ENCODE data around the gene LAPTM5. TPM values are rescaled to one million over a fixed set of nuclear protein-coding genes. Genes with fewer than 3 reads are reported as not detected.

The LAPTM5 gene
- total RNA-seq, 4 donors from 2014 or later = 8.9 to 75.4 (median 40.4) TPM

- TF ChIP-seq CTCF (IDR thresholded peaks at IDR 0.05) (no peak), POLR2AphosphoS5 (IDR thresholded peaks at IDR 0.05) (no peak), EP300 (IDR thresholded peaks at IDR 0.05) (no peak), POLR2A (IDR thresholded peaks at IDR 0.05) (no peak)
- Histone ChIP-seq H3K36me3 (no peaks in the 10 kb centered on the region), H3K4me1 (peaks cover 0 to 28% (median 3%) of the 10 kb centered on the region in 3 donors), H3K27me3 (peaks cover 12% of the 10 kb centered on the region), H3K27ac (no peak overlapping the region), H3K4me3 (no peak overlapping the region), H3K9me3 (no peaks in the 10 kb centered on the region)
- no peak for ATAC-seq
- WGBS, 2 donors (ENCODE audit: low coverage in 1 of 2) = 80% methylated on average over 1 of the region's 3 CpGs; no CpG with 5 or more reads in 1 of the 2 donors
Measured at GRCh38 chr1:30693366-30693765, 64.2 kb downstream of the LAPTM5 start.

- no peak for TF ChIP-seq EP300 (IDR thresholded peaks at IDR 0.05)
- TF ChIP-seq CTCF (IDR thresholded peaks at IDR 0.05) = no peak
- TF ChIP-seq POLR2AphosphoS5 (IDR thresholded peaks at IDR 0.05) = no peak
- TF ChIP-seq POLR2A (IDR thresholded peaks at IDR 0.05) = no peak
- H3K36me3 ChIP-seq = no peaks in the 10 kb centered on the region
- no peaks in the 10 kb centered on the region for H3K9me3 ChIP-seq
- 73 to 92% methylated on average over 3 to 7 of the region's 7 CpGs for WGBS, 2 donors (ENCODE audit: low coverage in 1 of 2)
- peaks cover 16% of the 10 kb centered on the region for H3K27me3 ChIP-seq
- H3K4me3 ChIP-seq = no peak overlapping the region
- ATAC-seq = no peak
- peaks cover 0 to 24% (median 3%) of the 10 kb centered on the region in 3 donors for H3K4me1 ChIP-seq
- no peak overlapping the region for H3K27ac ChIP-seq
Measured at GRCh38 chr1:30692948-30693301, 64.6 kb downstream of the LAPTM5 start.

- no peak overlapping the region for H3K4me3 ChIP-seq
- no peak for ATAC-seq
- no peaks in the 10 kb centered on the region for H3K9me3 ChIP-seq
- peaks cover 21% of the 10 kb centered on the region for H3K27me3 ChIP-seq
- H3K27ac ChIP-seq = no peak overlapping the region
- TF ChIP-seq EP300 (IDR thresholded peaks at IDR 0.05) (no peak), POLR2A (IDR thresholded peaks at IDR 0.05) (no peak), POLR2AphosphoS5 (IDR thresholded peaks at IDR 0.05) (no peak), CTCF (IDR thresholded peaks at IDR 0.05) (no peak)
- H3K4me1 ChIP-seq = peaks cover 0 to 18% (median under 1%) of the 10 kb centered on the region in 3 donors
- no peaks in the 10 kb centered on the region for H3K36me3 ChIP-seq
- 72% methylated on average over 3 of the region's 7 CpGs; no CpG with 5 or more reads in 1 of the 2 donors for WGBS, 2 donors (ENCODE audit: low coverage in 1 of 2)
Measured at GRCh38 chr1:30692201-30692947, 65.2 kb downstream of the LAPTM5 start.

- H3K36me3 ChIP-seq = no peaks in the 10 kb centered on the region
- peaks cover 0 to 17% (median 0%) of the 10 kb centered on the region in 3 donors for H3K4me1 ChIP-seq
- 45 to 57% methylated on average over 1 to 2 of the region's 5 CpGs for WGBS, 2 donors (ENCODE audit: low coverage in 1 of 2)
- H3K27me3 ChIP-seq = peaks cover 21% of the 10 kb centered on the region
- no peak overlapping the region for H3K4me3 ChIP-seq
- no peaks in the 10 kb centered on the region for H3K9me3 ChIP-seq
- no peak for TF ChIP-seq CTCF (IDR thresholded peaks at IDR 0.05)
- no peak for TF ChIP-seq POLR2AphosphoS5 (IDR thresholded peaks at IDR 0.05)
- no peak for TF ChIP-seq EP300 (IDR thresholded peaks at IDR 0.05)
- no peak for TF ChIP-seq POLR2A (IDR thresholded peaks at IDR 0.05)
- no peak overlapping the region for H3K27ac ChIP-seq
- ATAC-seq = no peak
Measured at GRCh38 chr1:30691480-30691879, 66.1 kb downstream of the LAPTM5 start.

Measured in gastroesophageal sphincter (tissue), 4 donors.